ENCODE measurements around the gene ZNF831.

The ZNF831 gene

DNA sequence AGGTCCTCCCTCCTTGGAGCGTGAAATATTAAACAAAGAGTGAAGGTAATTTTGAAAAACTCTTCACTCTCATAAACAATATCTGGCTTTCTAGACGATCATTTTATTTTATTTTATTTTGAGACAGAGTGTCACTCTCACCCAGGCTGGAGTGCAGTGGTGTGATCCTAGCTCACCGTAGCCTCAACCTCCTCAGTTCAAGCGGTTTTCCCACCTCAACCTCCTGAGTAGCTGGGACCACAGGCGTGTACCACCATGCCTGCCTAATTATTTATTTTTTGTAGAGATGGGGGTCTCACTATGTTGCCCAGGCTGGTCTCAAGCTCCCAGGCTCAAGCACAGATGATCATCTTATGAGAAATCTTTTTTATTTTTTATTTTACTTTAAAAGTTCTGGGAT lies 16.4 kb downstream of the ZNF831 start:
- Histone ChIP-seq H3K4me3 (IDR thresholded peaks at IDR 0.05; ENCODE audit: insufficient read depth, low read depth, low read length) (no peak overlapping the region), H3K27ac (no peak overlapping the region), H3K36me3 (ENCODE audit: insufficient read depth) (no peaks in the 10 kb centered on the region), H4K20me1 (ENCODE audit: insufficient read depth) (no peaks in the 10 kb centered on the region), H2AFZ (ENCODE audit: low read depth) (no peak overlapping the region), H3K4me2 (no peak overlapping the region), H3K4me1 (ENCODE audit: low read depth, poor library complexity, severe bottlenecking) (no peaks in the 10 kb centered on the region), H3K79me2 (ENCODE audit: insufficient read depth, low read depth) (no peaks in the 10 kb centered on the region), H3K27me3 (ENCODE audit: insufficient read depth, low read depth) (no peaks in the 10 kb centered on the region), H3K9ac (no peak overlapping the region)
- no peak for TF ChIP-seq CTCF (conservative IDR thresholded peaks at IDR 0.05; ENCODE audit: low read depth, low read length)

DNA sequence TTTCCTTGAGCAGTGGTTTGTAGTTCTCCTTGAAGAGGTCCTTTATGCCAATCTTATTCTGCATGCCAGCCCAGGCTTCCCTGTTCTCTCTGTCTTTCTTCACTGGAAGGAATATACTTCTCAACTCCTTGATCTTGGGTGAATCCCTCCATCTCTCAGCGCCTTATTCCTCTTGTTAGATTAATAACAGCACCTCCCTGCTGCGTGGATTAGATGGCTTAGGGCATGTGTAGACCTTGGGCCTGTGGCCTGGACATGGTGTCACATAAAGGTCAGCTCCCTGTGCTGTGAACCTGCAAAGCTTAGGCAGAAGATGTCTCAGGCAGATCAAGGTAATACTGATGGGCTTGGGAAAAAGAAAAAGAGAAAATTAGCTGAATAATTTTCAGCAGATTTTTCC lies 18.3 kb downstream of the ZNF831 start:
- H3K4me1 ChIP-seq (ENCODE audit: low read depth, poor library complexity, severe bottlenecking), result no peaks in the 10 kb centered on the region
- H3K9ac ChIP-seq, result no peak overlapping the region
- H3K4me2 ChIP-seq, result no peak overlapping the region

DNA sequence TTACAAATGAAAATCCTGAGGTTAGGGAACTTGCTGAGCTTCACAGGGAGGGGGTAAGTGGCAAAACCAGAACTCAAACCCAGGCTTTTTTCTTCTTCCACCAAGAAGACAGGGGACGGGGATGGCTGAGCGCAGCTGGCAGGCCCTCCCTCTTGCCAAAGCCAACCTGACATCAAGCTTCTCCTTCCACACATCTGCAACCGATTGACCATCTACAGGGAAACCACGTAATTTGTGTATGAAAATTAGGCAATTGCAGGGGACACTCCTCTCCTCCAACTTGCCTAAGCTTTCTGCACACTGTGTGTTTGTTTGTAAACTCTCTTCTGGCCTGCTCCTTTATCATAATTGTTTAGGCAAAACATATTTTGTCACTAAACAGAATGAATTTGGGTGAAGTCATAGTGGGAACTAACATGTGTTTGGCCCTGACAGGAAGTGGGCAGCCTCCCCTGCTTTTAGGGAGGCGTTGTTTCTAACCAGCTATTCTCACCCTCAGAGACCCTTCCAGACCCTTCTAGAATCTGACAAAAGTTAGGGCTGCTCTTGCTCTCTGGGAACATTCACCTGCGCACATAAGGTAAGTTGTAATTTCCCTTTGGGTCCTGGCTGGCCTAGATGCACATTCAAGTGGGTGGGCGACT lies 18.9 kb downstream of the ZNF831 start:
- Histone ChIP-seq H3K36me3 (ENCODE audit: insufficient read depth) (no peaks in the 10 kb centered on the region), H3K4me3 (IDR thresholded peaks at IDR 0.05; ENCODE audit: insufficient read depth, low read depth, low read length) (no peak overlapping the region), H3K4me2 (no peak overlapping the region), H4K20me1 (ENCODE audit: insufficient read depth) (no peaks in the 10 kb centered on the region), H3K9ac (no peak overlapping the region), H3K27ac (no peak overlapping the region), H3K79me2 (ENCODE audit: insufficient read depth, low read depth) (no peaks in the 10 kb centered on the region), H3K27me3 (ENCODE audit: insufficient read depth, low read depth) (no peaks in the 10 kb centered on the region), H2AFZ (ENCODE audit: low read depth) (no peak overlapping the region), H3K4me1 (ENCODE audit: low read depth, poor library complexity, severe bottlenecking) (no peaks in the 10 kb centered on the region)
- no peak for TF ChIP-seq CTCF (conservative IDR thresholded peaks at IDR 0.05; ENCODE audit: low read depth, low read length)

More for the DNA sequence above, 18.3 kb downstream of the ZNF831 start:
- H3K4me3 ChIP-seq (IDR thresholded peaks at IDR 0.05; ENCODE audit: insufficient read depth, low read depth, low read length), result no peak overlapping the region
- H3K27me3 ChIP-seq (ENCODE audit: insufficient read depth, low read depth), result no peaks in the 10 kb centered on the region
- no peak for TF ChIP-seq CTCF (conservative IDR thresholded peaks at IDR 0.05; ENCODE audit: low read depth, low read length)
- H3K27ac ChIP-seq, result no peak overlapping the region
- H3K79me2 ChIP-seq (ENCODE audit: insufficient read depth, low read depth), result no peaks in the 10 kb centered on the region
- no peak overlapping the region for H2AFZ ChIP-seq (ENCODE audit: low read depth)
- H3K36me3 ChIP-seq (ENCODE audit: insufficient read depth), result no peaks in the 10 kb centered on the region
- H4K20me1 ChIP-seq (ENCODE audit: insufficient read depth), result no peaks in the 10 kb centered on the region

GRCh38 chr20:59183751-59184150 lies 20.1 kb downstream of the ZNF831 start:
- Histone ChIP-seq H3K79me2 (ENCODE audit: insufficient read depth, low read depth) (no peaks in the 10 kb centered on the region), H3K4me1 (ENCODE audit: low read depth, poor library complexity, severe bottlenecking) (no peaks in the 10 kb centered on the region), H3K36me3 (ENCODE audit: insufficient read depth) (no peaks in the 10 kb centered on the region), H4K20me1 (ENCODE audit: insufficient read depth) (no peaks in the 10 kb centered on the region), H3K27ac (no peak overlapping the region), H2AFZ (ENCODE audit: low read depth) (no peak overlapping the region), H3K4me2 (no peak overlapping the region), H3K4me3 (IDR thresholded peaks at IDR 0.05; ENCODE audit: insufficient read depth, low read depth, low read length) (no peak overlapping the region), H3K9ac (no peak overlapping the region), H3K27me3 (ENCODE audit: insufficient read depth, low read depth) (no peaks in the 10 kb centered on the region)
- no peak for TF ChIP-seq CTCF (conservative IDR thresholded peaks at IDR 0.05; ENCODE audit: low read depth, low read length)
